Pons (tissue), 1 donor: ENCODE measurements around the gene GPATCH2L.
A peak's percentile ranks its signal among the peaks of the same experiment; 100 is the strongest.

Source experiments
- DNase-seq: peaks from one replicate; pipeline ENCODE4 v3.0.0-alpha.2; 2016; ENCODE audit warnings: low spot score

The GPATCH2L gene

DNA sequence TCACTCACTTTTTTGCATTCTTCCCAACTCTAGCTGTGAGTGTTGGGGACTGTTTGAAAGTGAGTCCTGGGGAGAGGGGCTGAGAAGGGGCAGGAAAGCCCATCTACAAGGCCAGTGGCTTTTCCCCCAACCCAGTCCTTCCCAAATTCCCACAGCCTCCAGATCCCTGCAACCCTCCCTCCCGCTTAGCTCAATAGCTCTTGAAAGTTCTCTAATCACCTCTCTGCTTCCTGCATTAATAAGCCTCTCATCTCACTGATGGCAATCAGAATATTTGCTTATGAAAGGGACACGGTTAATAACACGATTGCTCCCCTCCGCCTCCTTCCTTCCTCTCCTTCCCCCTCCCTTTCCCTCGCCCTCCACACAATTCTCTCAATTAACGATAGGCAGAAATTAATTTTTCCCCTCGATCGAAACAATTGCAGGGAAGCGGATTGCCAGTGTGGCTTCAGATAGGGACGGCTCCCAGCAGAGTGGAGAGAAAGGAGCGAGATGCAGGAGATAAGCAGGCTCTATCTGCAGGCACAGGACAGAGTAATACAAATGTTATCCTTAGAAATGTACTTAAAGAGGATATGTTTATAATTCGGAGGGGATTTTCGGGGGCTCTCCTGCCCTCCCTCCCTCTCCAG lies 15.1 kb upstream of the GPATCH2L start:
- DNase-seq, result no peak

DNA sequence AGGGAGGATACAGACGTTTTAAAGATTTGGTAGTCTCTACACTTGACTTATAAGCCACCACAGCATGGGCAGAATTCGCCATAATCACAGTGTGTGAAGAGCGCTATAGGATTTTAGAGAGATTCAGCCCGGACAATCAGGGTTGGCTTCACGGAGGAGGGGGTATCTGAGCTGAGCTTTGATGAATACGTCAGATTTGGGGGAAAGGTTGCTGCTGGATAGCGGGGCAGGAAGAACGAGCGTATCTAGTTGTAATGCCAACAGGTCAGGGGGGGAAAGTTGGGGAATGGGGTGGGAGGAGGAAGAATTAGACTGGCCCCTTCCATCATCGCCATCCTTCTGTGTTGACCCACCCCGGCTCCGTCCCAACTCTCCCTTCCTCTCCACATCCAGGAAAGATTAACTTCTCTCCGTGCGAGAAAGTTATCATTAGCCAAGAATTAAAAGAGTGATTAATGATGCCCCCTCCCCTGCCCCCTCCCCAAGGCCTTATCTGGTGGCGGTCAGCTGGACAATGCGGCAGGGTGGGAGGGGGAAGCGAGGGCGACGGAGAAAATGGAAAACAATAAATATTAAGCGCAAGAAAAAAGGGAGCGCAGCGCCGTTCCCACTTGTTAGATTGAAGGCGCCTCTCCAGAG lies 13.5 kb upstream of the GPATCH2L start:
- DNase-seq, result no peak

DNA sequence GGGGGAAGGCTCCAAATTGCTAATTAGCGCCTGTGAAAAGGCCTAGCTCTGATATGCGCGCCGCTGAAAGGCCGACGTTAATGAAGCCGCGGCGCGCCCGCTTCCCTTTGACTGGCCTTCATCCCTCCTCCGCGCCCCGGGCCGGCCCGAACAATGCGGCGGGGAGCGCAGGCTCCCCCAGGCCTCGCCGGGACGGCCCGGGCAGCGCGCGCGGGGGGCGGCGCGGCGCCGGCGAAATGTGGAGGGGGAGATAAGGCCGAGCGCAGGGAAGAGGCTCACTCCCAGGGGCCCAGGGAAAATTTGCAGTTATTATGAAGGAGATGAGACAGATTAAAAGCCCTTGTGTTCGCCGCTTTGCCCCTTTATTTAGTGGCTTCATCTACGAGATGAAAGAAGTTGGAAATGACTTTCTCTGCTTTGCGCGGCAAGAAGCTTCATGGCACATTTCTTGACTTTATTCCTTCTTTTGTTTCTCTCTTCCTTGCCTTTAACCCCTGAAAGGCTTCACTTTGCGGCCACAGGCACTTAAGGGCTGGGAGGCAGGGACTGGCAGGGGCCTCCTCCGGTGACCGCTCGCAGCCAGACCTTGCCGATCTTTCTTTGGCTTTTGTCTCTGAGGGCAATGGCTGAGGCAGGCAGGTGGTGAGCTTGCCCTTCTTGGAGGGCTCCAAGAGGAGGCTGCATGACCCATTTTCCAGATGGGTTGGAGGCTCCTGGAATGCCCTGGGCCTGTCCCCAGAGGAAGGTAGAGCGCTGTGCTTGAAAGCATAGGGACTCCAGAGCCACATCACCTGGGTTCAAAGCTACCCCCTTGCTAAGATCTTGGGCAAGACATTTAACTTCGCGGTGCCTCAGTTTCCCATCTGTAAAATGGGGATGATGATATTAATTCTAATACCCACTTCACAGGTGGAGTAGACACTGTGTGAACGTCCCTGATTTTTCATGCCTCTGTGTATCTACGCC lies 12.7 kb upstream of the GPATCH2L start:
- no peak for DNase-seq

DNA sequence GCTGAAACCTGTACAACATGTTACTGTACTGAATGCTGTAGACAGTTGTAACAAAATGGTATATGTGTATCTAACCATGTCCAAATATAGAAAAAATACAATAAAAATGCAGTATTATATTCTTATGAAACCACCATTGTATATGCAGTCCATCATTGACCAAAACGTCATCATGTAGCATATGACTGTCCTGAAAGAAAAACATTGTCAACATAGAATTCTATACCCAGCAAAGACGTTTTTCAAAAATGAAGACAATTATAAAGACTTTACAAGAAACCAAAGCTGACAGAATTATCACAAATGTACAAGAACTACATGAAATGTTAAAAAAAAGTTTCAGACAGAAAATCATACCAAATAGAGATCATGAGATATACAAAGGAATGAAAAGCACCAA lies 8.1 kb upstream of the GPATCH2L start:
- no peak for DNase-seq

DNA sequence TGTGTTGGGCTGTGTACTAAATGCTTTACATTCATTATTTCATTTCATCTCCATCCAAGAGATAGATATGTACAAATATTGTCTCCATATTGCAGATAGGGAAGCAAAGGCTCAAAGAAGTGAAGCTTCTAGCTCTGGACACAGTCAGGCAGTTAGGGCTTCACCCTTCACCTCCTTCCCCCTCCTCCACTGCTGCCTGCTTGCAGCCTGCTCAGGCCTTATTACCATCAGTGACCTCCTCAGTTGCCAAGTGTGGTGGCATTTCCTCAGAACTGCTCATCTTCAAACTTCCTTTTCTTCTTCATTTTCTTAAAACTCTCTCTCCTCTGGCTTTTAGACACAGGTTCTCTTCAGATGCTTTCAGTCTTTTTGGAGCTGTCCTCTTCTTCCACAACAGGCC lies 4.7 kb upstream of the GPATCH2L start:
- DNase-seq, result no peak

DNA sequence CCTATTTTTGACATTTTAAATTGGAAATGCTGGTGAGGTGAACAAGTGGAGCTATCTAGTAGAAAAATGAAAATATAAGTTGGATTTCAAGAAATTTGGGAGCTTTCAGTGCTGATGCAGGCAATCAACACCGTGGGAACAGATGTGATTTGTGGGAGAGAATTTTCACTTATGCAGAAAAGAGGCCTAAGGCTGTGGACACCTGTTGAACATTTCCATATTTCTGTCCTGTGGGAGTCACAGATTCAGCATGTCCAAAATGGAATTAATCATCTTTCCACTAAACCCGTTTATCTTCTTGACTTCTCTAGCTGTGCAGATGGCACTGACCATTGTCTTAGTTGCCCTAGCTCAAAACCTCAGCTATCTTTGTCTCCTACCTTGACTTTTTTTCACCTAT lies 2.5 kb upstream of the GPATCH2L start:
- no peak for DNase-seq

DNA sequence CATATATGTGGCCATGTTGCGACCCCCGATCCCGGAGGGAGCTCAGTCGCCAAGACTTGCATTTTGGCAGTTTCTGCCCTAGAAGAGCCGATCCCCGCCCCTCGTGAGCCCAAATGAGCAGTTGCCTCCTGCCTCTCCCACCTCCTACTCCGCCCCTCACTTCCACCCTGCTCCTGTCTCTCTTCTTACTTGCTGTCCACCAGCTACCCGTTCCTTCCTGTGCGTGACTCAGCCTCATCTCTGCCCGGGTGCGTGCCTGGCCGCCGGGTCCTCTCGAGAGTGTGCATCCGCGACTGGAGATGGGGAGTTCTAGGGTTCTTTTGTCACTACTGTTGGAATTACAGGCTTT lies 585 bp downstream of the GPATCH2L start:
- peak; percentile 45 for DNase-seq

DNA sequence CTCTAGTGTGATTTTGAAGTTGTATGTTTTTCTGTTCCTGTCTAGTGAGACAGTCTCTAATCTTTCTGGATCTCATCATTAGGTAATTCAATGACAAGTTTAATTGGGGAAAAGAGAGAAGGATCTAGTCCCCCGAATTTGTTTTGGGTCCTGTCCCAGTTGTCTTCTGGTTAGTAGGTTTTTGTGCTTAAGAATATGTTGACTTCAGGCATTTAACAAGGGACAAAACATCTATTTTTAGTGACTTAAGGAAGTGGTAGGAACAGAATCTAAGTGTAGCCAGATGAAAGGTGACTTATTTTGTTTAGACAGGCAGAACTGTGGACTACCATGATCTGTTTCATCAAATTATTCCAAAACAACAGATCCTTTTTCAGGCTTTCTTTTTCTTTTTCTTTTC lies 2.2 kb downstream of the GPATCH2L start:
- no peak for DNase-seq

DNA sequence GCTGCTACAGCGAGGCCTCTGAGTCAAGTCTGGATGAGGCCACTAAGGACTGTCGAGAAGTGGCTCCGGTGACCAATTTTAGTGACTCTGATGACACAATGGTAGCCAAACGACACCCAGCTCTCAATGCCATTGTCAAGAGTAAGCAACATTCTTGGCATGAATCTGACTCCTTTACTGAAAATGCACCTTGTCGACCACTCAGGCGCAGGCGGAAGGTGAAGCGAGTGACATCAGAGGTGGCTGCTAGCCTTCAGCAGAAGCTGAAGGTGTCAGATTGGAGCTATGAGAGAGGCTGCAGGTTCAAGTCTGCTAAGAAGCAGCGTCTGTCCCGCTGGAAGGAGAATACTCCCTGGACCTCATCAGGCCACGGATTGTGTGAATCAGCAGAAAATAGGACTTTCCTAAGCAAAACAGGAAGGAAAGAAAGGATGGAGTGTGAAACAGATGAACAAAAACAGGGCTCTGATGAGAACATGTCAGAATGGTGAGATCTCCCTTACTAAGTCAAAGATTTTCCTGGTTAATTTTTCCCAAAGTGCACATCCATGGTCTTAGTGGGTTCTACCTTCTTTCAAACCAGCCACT lies 2.9 kb downstream of the GPATCH2L start:
- DNase-seq, result no peak

DNA sequence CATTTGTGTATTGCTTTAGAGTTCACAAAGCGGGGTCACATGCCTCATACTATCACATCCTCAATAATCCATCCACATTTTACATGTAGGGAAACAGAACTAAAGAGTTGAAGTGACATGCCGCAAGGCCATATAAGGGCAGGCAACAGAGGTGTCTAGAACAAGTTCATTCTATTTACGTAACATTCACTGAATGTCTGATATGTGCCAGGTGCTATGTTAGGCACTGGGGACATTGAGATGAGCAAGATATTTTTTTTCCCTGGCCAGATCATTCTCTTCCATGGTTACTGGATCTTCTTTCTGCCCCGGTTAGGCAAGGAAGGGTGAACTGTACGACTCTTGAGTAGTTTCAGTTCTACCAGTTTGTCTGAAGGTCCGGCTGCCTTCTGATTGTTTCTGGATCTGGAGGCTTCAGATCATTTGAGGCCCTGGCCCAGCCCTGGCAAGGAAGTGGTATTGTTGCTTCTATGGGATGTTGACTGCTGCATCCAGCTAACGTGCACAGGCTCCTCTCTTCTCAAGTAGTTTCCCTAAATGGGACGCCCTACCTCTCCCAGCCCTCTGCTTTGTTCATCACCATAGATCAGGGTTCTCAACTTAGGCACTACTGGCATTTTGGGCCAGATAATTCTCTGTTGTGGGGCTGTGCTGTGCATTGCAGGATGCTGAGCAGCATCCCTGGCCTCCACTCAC lies 12.1 kb downstream of the GPATCH2L start:
- no peak for DNase-seq

DNA sequence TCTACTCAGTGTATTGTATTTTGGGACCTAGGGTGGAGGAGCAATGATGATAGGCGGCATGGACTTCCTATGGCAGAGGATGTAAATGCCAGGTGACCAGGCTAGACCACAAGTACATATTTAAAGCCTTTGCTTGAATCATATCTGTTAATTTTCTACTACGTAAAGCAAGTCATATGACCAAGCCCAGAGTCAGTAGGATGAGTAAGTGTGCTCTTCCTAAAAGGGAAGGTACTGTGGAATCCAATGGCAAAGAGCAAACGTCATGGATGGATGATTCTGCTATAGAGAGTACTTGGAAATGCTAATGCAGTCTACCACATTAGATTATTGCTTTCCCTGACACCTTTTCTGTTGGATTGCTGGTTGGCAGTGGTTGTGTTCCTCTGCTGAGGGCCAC lies 16.8 kb downstream of the GPATCH2L start:
- DNase-seq, result no peak

DNA sequence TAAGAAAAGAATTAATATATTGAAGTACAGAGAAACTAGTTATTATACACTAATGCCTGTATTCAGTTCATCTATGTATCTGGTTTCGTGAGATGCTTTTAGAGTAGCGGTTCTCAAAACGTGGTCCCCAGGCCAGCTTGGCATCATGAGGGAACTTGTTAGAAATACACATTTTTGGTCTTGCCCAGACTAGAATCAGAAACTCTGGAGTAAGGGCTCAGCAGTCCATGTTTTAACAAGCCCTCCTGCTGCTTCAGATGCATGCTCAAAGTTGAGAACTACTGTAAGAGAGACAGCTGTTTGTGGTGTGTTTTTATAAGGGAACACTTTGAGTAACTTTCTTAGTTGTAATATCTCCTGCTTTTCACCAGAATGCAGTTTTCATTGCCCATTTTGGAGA lies 18.1 kb downstream of the GPATCH2L start:
- no peak for DNase-seq

DNA sequence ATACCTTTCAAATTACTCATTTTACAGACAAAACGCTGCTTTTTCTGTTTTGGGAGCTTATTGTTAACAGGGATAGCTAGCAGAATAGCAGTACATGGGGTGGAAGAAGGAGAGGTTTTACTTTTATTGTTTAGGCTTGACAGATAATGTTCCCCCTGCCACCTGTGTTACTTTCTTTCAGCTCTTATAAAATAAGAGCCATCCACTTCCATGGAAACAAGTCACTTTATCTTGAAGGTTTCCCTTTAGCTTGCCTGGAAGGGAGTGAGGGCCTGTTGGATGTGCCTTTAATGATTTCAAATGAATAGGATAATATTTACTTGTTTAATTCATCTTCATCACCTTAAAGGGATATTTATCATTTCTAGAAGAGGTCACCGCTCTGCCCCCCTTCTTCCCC lies 23.3 kb downstream of the GPATCH2L start:
- DNase-seq, result no peak

DNA sequence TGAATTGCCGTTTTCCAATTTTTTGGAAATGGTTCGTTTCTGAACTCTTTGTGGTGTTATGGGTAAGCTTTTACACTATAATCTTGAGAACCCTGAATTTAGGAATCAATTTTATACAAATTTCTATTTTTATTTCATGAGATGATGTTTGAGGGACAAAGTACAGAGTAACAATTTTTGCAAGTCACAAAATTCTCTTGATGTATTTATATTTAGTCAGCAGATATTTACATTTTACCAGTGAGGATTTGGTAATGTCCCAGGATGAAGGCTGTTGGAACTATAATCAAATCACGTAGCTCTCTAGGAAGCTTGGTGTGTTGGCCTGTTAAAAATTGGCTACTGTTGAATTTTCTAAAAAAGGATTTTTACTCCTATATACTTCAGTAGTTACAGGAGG lies 24.2 kb downstream of the GPATCH2L start:
- DNase-seq, result no peak

DNA sequence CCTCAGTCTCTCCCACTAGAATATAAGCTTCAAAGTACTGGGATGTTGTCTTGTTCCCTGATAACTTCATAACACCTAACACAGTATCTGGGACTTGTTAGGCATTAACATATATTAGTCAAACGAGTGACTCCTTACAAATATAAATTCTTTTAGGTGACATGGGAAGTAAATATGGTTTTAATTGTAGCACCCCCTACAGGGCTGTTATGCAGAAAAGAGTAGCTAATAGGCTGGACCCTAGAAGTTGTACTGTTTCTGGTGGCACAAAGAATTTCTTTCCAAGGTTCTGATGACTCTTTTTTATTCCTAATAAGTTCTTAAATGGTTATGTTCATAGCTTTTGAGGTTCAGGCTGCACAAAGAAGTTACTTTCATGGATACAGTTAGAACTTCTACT lies 29.8 kb downstream of the GPATCH2L start:
- DNase-seq, result no peak

DNA sequence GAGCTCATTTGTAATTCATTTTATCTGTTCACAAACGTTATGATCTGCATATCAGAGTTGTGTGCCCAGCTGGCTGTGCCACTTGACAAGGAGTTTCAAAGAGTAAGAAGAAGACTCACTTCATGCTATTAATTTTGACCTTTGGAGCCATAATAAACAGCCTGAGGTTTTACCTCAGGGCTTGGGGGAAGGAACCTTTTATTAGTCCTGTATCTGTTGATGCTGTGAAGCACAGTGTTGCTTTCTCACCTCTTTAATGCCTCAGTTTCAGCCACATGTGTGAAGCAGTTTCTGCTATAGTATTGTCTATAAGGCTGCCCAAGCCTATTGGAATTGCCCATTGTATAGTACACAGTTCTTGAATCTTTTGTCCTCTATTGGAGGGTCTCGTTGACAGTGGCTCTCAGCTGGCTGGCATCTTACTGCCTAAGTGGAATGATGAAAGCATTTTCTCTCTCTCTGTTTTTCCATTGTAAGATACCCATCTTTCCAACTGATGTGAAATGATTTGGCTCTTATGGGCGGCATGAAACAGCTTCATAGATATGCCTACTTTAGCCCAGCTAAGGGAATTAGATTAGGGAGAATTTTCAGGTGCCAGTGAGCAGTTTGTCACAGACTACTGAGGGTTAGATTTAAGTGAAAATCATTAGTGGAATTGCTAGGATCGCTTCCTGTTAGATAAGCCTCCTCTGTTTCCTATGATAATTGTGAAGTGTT lies 34.7 kb downstream of the GPATCH2L start:
- DNase-seq, result no peak

DNA sequence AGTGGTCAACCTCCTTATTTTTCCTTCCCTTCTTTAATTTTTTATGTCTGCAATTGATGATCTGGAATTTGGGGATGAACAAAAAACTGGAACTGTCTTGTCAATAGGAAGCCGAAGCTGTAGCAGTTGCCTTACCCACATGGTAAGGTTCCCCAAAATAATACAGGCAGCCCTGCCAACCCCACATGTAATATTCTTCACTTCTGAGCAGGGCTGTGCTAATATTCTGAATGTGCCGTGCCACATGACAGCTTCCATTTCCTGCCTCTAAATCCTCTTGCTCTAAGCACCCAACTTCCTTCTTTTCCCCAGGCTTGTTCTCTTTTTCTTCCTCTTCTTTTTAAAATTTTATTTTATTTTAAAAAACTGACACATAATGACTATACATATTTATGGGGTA lies 39.6 kb downstream of the GPATCH2L start:
- peak; percentile 85 for DNase-seq

DNA sequence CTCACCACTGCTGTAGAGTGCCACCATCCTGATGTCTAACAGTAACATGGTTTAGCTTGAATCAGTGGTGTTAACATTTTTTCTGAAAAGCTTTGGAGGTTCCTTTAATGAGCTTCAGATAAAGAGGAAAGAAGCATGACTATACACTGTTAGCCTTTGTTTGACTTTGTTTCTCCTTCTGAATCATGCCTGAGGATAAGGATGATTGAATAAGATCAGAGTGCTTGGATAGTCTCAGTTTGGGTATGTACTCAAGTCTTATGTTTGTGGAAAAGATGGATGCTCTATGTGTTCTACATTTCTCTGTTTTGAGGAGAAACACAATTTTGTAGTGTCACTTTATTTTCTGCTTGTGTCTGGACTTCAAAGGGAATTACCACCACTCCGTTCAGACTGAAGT lies 42.0 kb downstream of the GPATCH2L start:
- no peak for DNase-seq

DNA sequence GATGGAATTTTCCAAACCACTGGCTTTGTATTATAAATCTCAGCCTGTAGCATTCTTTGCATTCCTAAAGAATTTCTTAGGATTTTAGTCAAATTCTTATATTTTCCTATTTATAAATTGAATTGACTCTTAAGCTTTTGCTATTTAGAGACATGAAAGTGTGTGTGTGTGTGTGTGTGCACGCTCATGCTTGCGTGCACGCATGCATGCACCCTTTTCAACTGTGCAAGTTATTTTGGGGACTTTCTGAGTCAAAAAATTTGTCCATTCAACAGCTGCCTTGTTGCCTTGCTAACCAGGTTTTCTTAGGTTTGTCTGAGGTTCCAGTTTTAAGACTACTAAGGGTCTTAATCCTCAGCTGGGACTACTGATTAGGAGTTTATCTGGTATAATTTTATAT lies 42.6 kb downstream of the GPATCH2L start:
- DNase-seq, result no peak

DNA sequence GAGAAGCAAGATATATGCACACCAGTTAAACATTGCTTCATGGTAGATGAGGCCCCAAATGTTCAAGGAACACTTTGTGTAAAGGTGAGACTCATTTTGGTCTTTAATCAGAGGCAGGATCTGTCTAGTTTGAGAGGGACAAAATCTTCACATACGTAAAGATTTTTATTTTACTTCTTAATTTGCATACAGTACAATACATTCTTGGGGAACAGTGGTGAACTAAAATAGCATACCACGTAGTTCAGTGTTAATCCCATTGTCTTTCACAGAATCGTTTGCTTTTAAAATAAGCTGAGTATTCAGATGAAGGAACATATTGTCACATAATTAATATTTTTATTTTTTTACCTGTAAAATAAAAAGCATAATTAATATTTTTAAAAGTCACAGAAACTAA lies 43.3 kb downstream of the GPATCH2L start:
- no peak for DNase-seq

DNA sequence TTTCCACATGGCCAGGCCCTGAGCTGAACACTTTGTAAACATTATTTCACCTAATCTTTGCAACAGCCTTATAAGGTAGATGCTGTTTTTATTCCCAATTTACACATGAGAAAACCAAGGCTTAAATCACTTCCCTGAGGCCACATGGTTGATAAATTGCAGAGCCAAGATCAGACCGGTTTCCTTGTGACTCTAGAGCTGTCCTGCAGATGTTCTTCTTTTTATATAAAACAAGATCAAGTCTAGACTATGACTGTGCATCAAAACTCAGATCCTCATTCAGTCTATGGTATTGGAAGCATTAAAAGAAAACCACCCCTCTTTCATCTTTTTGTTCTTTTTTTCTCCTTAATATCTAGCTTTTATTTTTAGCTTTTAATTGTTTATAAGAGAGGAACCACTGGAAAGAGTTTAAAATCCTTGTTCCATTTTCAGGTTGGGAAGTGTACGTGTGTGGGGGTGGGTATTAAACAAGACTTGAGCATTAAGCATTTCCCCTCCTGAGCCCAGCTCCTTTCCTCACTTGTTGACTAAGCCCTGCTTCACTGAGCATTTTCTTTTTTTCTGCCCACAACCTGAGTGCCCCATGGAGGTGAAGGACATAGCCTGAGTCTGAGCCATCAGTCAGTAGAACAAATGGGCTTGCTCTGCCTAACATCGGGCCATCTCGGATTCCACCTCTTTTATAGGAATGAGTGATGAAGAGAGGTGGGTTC lies 45.4 kb downstream of the GPATCH2L start:
- peak; percentile 64 for DNase-seq
